ENCODE results near the gene VIL1. TPM values are rescaled to one million over a fixed set of nuclear protein-coding genes. Genes with fewer than 3 reads are reported as not detected.

The VIL1 gene
- total and polyA plus RNA-seq, 4 donors: 0.06 to 0.77 (median 0.15) TPM

DNA sequence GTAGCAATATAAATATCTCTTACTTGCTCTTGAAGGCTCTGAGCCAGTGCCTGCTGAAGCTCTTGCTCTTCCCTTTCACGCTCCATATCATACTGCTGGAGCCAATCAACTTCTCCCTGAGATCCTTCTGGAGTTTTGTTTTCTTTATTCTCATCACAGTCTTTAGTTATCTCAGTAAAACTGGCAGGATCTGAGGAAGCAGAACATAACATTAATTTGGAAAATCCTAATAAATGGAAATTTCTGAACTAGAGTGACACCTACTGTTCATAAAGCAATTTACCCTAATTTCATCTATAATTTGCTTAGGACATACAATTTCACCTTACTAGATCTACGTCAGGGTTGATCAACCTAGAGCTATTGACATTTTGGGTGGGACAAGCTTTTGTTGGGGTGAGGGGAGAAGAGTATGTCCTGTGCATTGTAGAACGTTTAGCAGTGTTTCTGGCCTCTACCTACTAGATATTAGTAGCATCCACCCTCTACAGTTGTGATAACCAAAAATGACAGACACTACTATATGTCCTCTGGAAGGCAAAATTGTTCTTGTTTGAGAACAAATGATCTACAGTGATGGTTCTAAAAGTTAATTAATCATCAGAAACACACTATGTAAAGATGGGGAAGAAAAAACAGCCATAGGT, 47.2 kb downstream of the VIL1 start:
- Histone ChIP-seq H3K9ac (ENCODE audit: insufficient read depth in 1 of 2, low read length in 2 of 2) (no peak overlapping the region), H3K4me1 (ENCODE audit: control insufficient read depth in 5 of 5, insufficient read depth in 5 of 5, low read length in 5 of 5) (no peaks in the 10 kb centered on the region), H3K27ac (ENCODE audit: low read depth in 1 of 2, low read length in 1 of 2) (no peak overlapping the region), H3K36me3 (ENCODE audit: control insufficient read depth in 4 of 4, insufficient read depth in 4 of 4, low read length in 4 of 4) (peaks cover 3 to 19% (median 12%) of the 10 kb centered on the region in 4 donors), H3K4me3 (no peak overlapping the region), H3K27me3 (ENCODE audit: control insufficient read depth in 3 of 3, insufficient read depth in 3 of 3, low read length in 2 of 3) (no peaks in the 10 kb centered on the region), H3K9me3 (ENCODE audit: control insufficient read depth in 4 of 4, insufficient read depth in 3 of 4, low read length in 3 of 4) (no peaks in the 10 kb centered on the region)
- no peak for TF ChIP-seq CTCF (IDR thresholded peaks at IDR 0.05; ENCODE audit: control extremely low read depth, extremely low read depth)
- ATAC-seq (ENCODE audit: insufficient read depth, low FRiP score) (peak; percentile 58), DNase-seq (peak; percentile 13 to 75 (median 72))
- WGBS, 2 donors: 40 to 50% methylated on average over 3 of the region's 3 CpGs

DNA sequence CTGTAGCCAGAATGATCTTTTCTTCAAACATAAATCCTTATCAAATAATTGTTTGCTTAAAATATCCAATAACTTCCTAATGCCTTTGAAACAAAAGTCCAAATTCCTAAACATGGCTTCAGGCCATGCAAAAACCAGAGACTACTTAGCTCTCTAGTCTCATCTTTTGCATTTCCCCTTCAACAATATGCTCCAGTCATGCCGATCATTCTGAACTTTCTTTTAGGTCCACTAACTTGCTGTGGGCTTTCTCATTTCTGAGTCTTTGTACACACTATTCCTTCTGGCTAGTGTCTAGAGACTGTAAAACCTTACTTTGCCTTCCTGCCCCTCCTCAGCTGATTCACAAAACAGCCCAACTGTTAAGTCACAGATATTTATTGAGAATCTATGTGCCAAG, 51.5 kb downstream of the VIL1 start:
- 0 to 2% methylated on average over 1 of the region's 1 CpG for WGBS, 2 donors
- Histone ChIP-seq H3K36me3 (ENCODE audit: control insufficient read depth in 4 of 4, insufficient read depth in 4 of 4, low read length in 4 of 4) (peaks cover 3 to 20% (median 13%) of the 10 kb centered on the region in 4 donors), H3K27ac (ENCODE audit: low read depth in 1 of 2, low read length in 1 of 2) (no peak overlapping the region), H3K4me3 (no peak overlapping the region), H3K9ac (ENCODE audit: insufficient read depth in 1 of 2, low read length in 2 of 2) (no peak overlapping the region), H3K27me3 (ENCODE audit: control insufficient read depth in 3 of 3, insufficient read depth in 3 of 3, low read length in 2 of 3) (no peaks in the 10 kb centered on the region), H3K4me1 (ENCODE audit: control insufficient read depth in 5 of 5, insufficient read depth in 5 of 5, low read length in 5 of 5) (no peaks in the 10 kb centered on the region), H3K9me3 (ENCODE audit: control insufficient read depth in 4 of 4, insufficient read depth in 3 of 4, low read length in 3 of 4) (no peaks in the 10 kb centered on the region)
- ATAC-seq (ENCODE audit: insufficient read depth, low FRiP score): no peak
- TF ChIP-seq CTCF (IDR thresholded peaks at IDR 0.05; ENCODE audit: control extremely low read depth, extremely low read depth): no peak
- no peak for DNase-seq

DNA sequence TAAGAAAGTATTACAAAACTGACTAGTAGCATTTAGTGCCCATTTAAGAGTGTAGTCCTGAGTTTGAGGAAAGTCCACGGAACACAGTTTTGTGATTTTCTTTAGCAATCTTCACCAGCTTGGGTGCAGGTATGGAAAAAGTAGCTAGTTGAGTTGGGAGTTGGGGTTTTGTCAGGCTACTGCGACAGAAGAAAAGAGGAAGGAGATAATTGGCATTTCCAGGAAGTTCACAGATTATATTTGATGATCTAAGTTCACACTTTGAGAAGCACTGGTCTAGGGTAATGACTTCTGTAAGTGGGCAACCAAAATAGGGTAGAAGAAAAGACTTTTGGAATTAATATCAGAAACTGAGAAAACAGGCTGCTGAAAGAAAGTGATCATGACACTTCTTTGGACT, 52.1 kb downstream of the VIL1 start:
- Histone ChIP-seq H3K9ac (ENCODE audit: insufficient read depth in 1 of 2, low read length in 2 of 2) (no peak overlapping the region), H3K27ac (ENCODE audit: low read depth in 1 of 2, low read length in 1 of 2) (no peak overlapping the region)
- WGBS, 2 donors: 63 to 78% methylated on average over 2 of the region's 2 CpGs

More for the DNA sequence above, 52.1 kb downstream of the VIL1 start:
- H3K4me1 ChIP-seq (ENCODE audit: control insufficient read depth in 5 of 5, insufficient read depth in 5 of 5, low read length in 5 of 5): peaks cover 0 to under 1% (median 0%) of the 10 kb centered on the region in 5 donors
- no peak overlapping the region for H3K4me3 ChIP-seq
- DNase-seq (no peak), ATAC-seq (ENCODE audit: insufficient read depth, low FRiP score) (no peak)
- TF ChIP-seq CTCF (IDR thresholded peaks at IDR 0.05; ENCODE audit: control extremely low read depth, extremely low read depth): no peak
- H3K27me3 ChIP-seq (ENCODE audit: control insufficient read depth in 3 of 3, insufficient read depth in 3 of 3, low read length in 2 of 3): no peaks in the 10 kb centered on the region
- H3K9me3 ChIP-seq (ENCODE audit: control insufficient read depth in 4 of 4, insufficient read depth in 3 of 4, low read length in 3 of 4): no peaks in the 10 kb centered on the region
- peaks cover 3 to 19% (median 13%) of the 10 kb centered on the region in 4 donors for H3K36me3 ChIP-seq (ENCODE audit: control insufficient read depth in 4 of 4, insufficient read depth in 4 of 4, low read length in 4 of 4)

Data from lung (tissue), 12 donors.